K562 (cell line): ENCODE results near the gene MICAL2. TPM values are rescaled to one million over a fixed set of nuclear protein-coding genes. Genes with fewer than 3 reads are reported as not detected.

Experiments used
- ATAC-seq: fragments of 200-7000 bp; cut with Tn5 transposase; 3 replicates; pipeline ENCODE4 v1.9.1; 2020; ENCODE audit warnings: moderate library complexity
- BruUV-seq: library from RNA; stranded (reverse); fragments of 400-500 nt; replicated peaks from 2 replicates; lab custom pipeline; 2021; lab: Mats Ljungman, UMichigan
- CTCF ChIA-PET: fragments of 300-600 bp; formaldehyde crosslinking; extraction: SDS; loops from one replicate; lab custom pipeline; 2021; ENCODE audit warnings: low intra/inter-chr PET ratio; lab: Yijun Ruan, JAX
- POLR2A ChIA-PET: fragments of 300-600, 350-650 bp; sonication (Branson Sonifier 250); formaldehyde crosslinking; extraction: SDS; loops from one replicate; lab custom pipeline; 2021; ENCODE audit warnings: antibody characterized with exemption, inconsistent platforms; lab: Yijun Ruan, JAX
- DNase-seq, 4 experiments: peaks; one replicate each; pipeline versions ENCODE4 v3.0.0 to v3.0.0-alpha.2; 2011 to 2018; ENCODE audit warnings: low spot score in 3 of 4, mixed read lengths in 3 of 4; ENCODE audit errors: extremely low read depth in 1 of 4
- FAIRE-seq: peaks from 2 replicates; lab custom pipeline; 2011; peaks lifted over from hg19 to GRCh38; lab: Jason Lieb, UNC
- H2AFZ ChIP-seq: 2 replicates; pipeline ENCODE4 v1.6.0; 2011; ENCODE audit warnings: low read depth, low read length, control low read depth, inconsistent platforms
- H3K27ac ChIP-seq: fragments of 200-600 bp; 3 replicates; pipeline ENCODE4 v1.8.0; 2011; ENCODE audit warnings: low read depth, mild to moderate bottlenecking, control low read depth, inconsistent platforms, low read length, moderate library complexity, mixed read lengths; ENCODE audit errors: extremely low read depth
- H3K27me3 ChIP-seq, 2 experiments: fragments of 300-600 bp in 1 of 2; 2 replicates in 1 of 2; 3 replicates in 1 of 2; pipeline versions ENCODE4 v1.6.0 to v1.8.0; 2011; ENCODE audit warnings: inconsistent platforms in 2 of 2, low read length in 2 of 2, mild to moderate bottlenecking in 1 of 2, mixed read lengths in 1 of 2, moderate library complexity in 1 of 2; ENCODE audit not compliant: control insufficient read depth in 2 of 2, insufficient read depth in 2 of 2
- H3K36me3 ChIP-seq: fragments of 300-600 bp; 3 replicates; pipeline ENCODE4 v1.8.0; 2011; ENCODE audit warnings: mild to moderate bottlenecking, low read length, inconsistent platforms; ENCODE audit not compliant: control insufficient read depth, insufficient read depth
- H3K4me1 ChIP-seq, 2 experiments: fragments of 200-600 bp in 1 of 2; replicated peaks in 1 of 2; 2 replicates in 1 of 2; 3 replicates in 1 of 2; pipeline versions ENCODE4 v1.5.1 to v1.8.0; 2011; ENCODE audit warnings: inconsistent platforms in 2 of 2, low read length in 2 of 2, mild to moderate bottlenecking in 1 of 2, mixed read lengths in 1 of 2, moderate library complexity in 1 of 2; ENCODE audit not compliant: control insufficient read depth in 2 of 2, insufficient read depth in 2 of 2
- H3K4me2 ChIP-seq: 2 replicates; pipeline ENCODE4 v1.6.1; 2011; ENCODE audit warnings: low read length, control low read depth, inconsistent platforms, mixed read lengths; ENCODE audit not compliant: insufficient read depth
- H3K4me3 ChIP-seq: fragments of 200-600 bp; sonication (generic), shearing (Covaris generic); 2 replicates; pipeline ENCODE4 v1.5.1; 2016; ENCODE audit warnings: control low read depth, inconsistent platforms
- H3K79me2 ChIP-seq: fragments of 200-600 bp; 3 replicates; pipeline ENCODE4 v1.8.0; 2011; ENCODE audit warnings: low read length, inconsistent platforms; ENCODE audit not compliant: control insufficient read depth, insufficient read depth
- H3K9ac ChIP-seq, 2 experiments: 2 replicates each; pipeline versions ENCODE4 v1.6.0 to v1.6.1; 2011; ENCODE audit warnings: low read depth in 2 of 2, low read length in 2 of 2, control low read depth in 1 of 2, inconsistent platforms in 1 of 2, mild to moderate bottlenecking in 1 of 2, mixed read lengths in 1 of 2; ENCODE audit not compliant: insufficient read depth in 1 of 2
- H3K9me1 ChIP-seq: one replicate; pipeline ENCODE4 v1.6.0; 2011; ENCODE audit warnings: inconsistent platforms, mild to moderate bottlenecking, low read length, moderate library complexity; ENCODE audit not compliant: control insufficient read depth, insufficient read depth
- H3K9me3 ChIP-seq: replicated peaks from 2 replicates; pipeline ENCODE4 v1.5.1; 2011; ENCODE audit warnings: low read depth, low read length, inconsistent platforms; ENCODE audit not compliant: control insufficient read depth, insufficient read depth
- H4K20me1 ChIP-seq: replicated peaks from 2 replicates; pipeline ENCODE4 v1.6.1; 2011; ENCODE audit warnings: low read length, inconsistent platforms, mixed read lengths; ENCODE audit not compliant: control insufficient read depth, insufficient read depth
- ARID1B ChIP-seq: fragments of 450-650 bp; IDR thresholded peaks from 2 replicates; pipeline ENCODE4 v1.6.1; 2016; ENCODE audit warnings: antibody characterized with exemption, mild to moderate bottlenecking, inconsistent platforms
- BDP1 ChIP-seq: IDR thresholded peaks from 3 replicates; pipeline ENCODE4 v1.6.1; 2011; ENCODE audit not compliant: insufficient read length, insufficient read depth
- CEBPZ ChIP-seq: fragments of 150-350 bp; IDR thresholded peaks from 2 replicates; pipeline ENCODE4 v1.6.1; 2014; ENCODE audit warnings: low read depth, mild to moderate bottlenecking, low read length, borderline replicate concordance
- ELF1 ChIP-seq: fragments of 200-800 bp; sonication (Bioruptor generic); IDR thresholded peaks from 2 replicates; pipeline ENCODE4 v1.6.1; 2016; ENCODE audit warnings: missing genetic modification characterization, missing compliant biosample characterization
- FOS ChIP-seq: IDR thresholded peaks from 3 replicates; pipeline ENCODE4 v1.6.1; 2011; ENCODE audit not compliant: insufficient read length; ENCODE audit errors: extremely low read depth
- HINFP ChIP-seq: fragments of 450-650 bp; conservative IDR thresholded peaks from 2 replicates; pipeline ENCODE4 v1.6.1; 2016; ENCODE audit warnings: missing genetic modification characterization, low read depth, mild to moderate bottlenecking, control low read depth, missing compliant biosample characterization
- HMGN3 ChIP-seq: IDR thresholded peaks from 2 replicates; pipeline ENCODE4 v1.6.1; 2011; ENCODE audit warnings: borderline replicate concordance, low read depth, mild to moderate bottlenecking, mixed read lengths, low read length; ENCODE audit not compliant: insufficient read length; ENCODE audit errors: extremely low read depth
- IRF1 ChIP-seq: sonication (generic); formaldehyde crosslinking; IDR thresholded peaks from 2 replicates; pipeline ENCODE4 v1.8.0; 2022; ENCODE audit warnings: missing genetic modification reagents, mild to moderate bottlenecking, borderline replicate concordance
- MCM3 ChIP-seq: fragments of 450-650 bp; IDR thresholded peaks from 2 replicates; pipeline ENCODE4 v1.6.1; 2016
- MITF ChIP-seq: IDR thresholded peaks from 2 replicates; pipeline ENCODE4 v1.6.1; 2014; ENCODE audit warnings: antibody characterized with exemption
- NCOR1 ChIP-seq: fragments of 450-650 bp; IDR thresholded peaks from 2 replicates; pipeline ENCODE4 v1.6.1; 2016; ENCODE audit warnings: mild to moderate bottlenecking, moderate library complexity
- NR4A1 ChIP-seq, 2 experiments: fragments of 250-450 bp in 1 of 2; fragments of 450-650 bp in 1 of 2; sonication (Bioruptor Pico) in 1 of 2; IDR thresholded peaks; 2 replicates each; pipeline versions ENCODE4 v1.4.0 to v1.6.1; 2016 to 2020; ENCODE audit warnings: mild to moderate bottlenecking in 2 of 2, missing compliant biosample characterization in 1 of 2, missing genetic modification characterization in 1 of 2, moderate library complexity in 1 of 2
- POLR2AphosphoS2 ChIP-seq: IDR thresholded peaks from 2 replicates; pipeline ENCODE4 v1.6.1; 2012; ENCODE audit warnings: low read length, improper control_type of control experiment
- ZKSCAN3 ChIP-seq: fragments of 250-450 bp; sonication (Bioruptor Pico); IDR thresholded peaks from 2 replicates; pipeline ENCODE4 v1.4.0; 2020
- ZNF12 ChIP-seq: sonication (generic); formaldehyde crosslinking; IDR thresholded peaks from 2 replicates; pipeline ENCODE4 v1.4.0; 2020; ENCODE audit warnings: mild to moderate bottlenecking, missing genetic modification reagents
- WGBS: fragments of 100-300 bp; shearing (Covaris generic); methylation state at CpG from one replicate; pipeline ENCODE4 v1.1.6; 2016; ENCODE audit warnings: low coverage, mixed read lengths; ENCODE audit not compliant: insufficient coverage; ENCODE audit errors: missing lambda C conversion rate; 5-methylcytosine and 5-hydroxymethylcytosine counted together
- in situ Hi-C: fragments of 300-500 bp; cut with MboI; formaldehyde crosslinking; loops from 4 replicates; pipeline ENCODE4 v1.15.0; 2018; ENCODE audit warnings: inconsistent platforms, mixed read lengths
- intact Hi-C: fragments of 100-400 bp; cut with micrococcal nuclease; formaldehyde crosslinking; loops from 2 replicates; pipeline ENCODE4 v1.14.2; 2022
- polyA plus RNA-seq, 8 experiments: library from polyadenylated mRNA; depleted of rRNA in 4 of 8; stranded (reverse) in 5 of 8; unstranded in 3 of 8; fragments of >200 nt; fragmentation: Nextera tagmentation in 2 of 8; fragmentation: Illumina TruSeq in 1 of 8; extraction: Ambion mirVana in 2 of 8; extraction: Trizol in 1 of 8; gene quantifications; 2 replicates each; pipeline versions ENCODE4 v1.2.1 to v1.2.3, GENCODE V29; 2011 to 2014; ENCODE audit warnings: inconsistent platforms in 1 of 8, missing spikeins in 1 of 8
- total RNA-seq, 7 experiments: library from RNA; depleted of rRNA in 6 of 7; stranded (reverse); fragments of >200 nt in 6 of 7; fragmentation: Illumina TruSeq in 2 of 7; extraction: Trizol in 2 of 7; gene quantifications; 2 replicates each; pipeline versions ENCODE4 v1.2.1 to v1.2.3, GENCODE V29; 2011 to 2021; ENCODE audit warnings: low replicate concordance in 1 of 7

The MICAL2 gene
- total and polyA plus RNA-seq, 9 of the 15 experiments (the other 6 are each of a cell fraction or from before 2014, with no cell fraction given): 4.7 to 64.2 (median 33.6) TPM

GRCh38 chr11:12103411-12104225 lies 6.8 kb upstream of the MICAL2 start:
- FAIRE-seq: no peak
- 40% methylated on average over 7 of the region's 7 CpGs for WGBS
- intact Hi-C loops: no loop called here
- Histone ChIP-seq H3K4me3 (no peak overlapping the region), H3K9me1 (no peaks in the 10 kb centered on the region), H3K36me3 (no peaks in the 10 kb centered on the region), H4K20me1 (no peaks in the 10 kb centered on the region), H3K4me1 (peaks cover 0 to 4% of the 10 kb centered on the region in 2 experiments; a peak in 3 of 5 replicates), H3K9me3 (no peaks in the 10 kb centered on the region), H3K4me2 (no peak overlapping the region), H3K79me2 (no peaks in the 10 kb centered on the region), H3K27me3 (no peaks in the 10 kb centered on the region), H3K27ac (no peak overlapping the region), H3K9ac (no peak overlapping the region), H2AFZ (no peak overlapping the region)
- ChIA-PET CTCF (no interaction called here), POLR2A (interaction anchor here (1.3 kb wide), 1 partner anchor 13 kb away, joined by 5 read pairs; no protein-coding TSS in a partner anchor)
- peak; percentile 34 for ATAC-seq
- DNase-seq: no peak
- in situ Hi-C loops: no loop called here
- no TSS peak for BruUV-seq
- TF ChIP-seq ZNF12 (CRISPR knock-in tag) (no peak), POLR2AphosphoS2 (no peak), HMGN3 (no peak), MCM3 (no peak), HINFP (no peak), ZKSCAN3 (no peak), BDP1 (no peak), MITF (no peak), IRF1 (CRISPR knock-in tag) (no peak), ELF1 (tag) (no peak), NCOR1 (no peak), CEBPZ (no peak), FOS (no peak), ARID1B (no peak), NR4A1 (CRISPR knock-in tag; IDR thresholded peaks at IDR 0.05) (no peak), NR4A1 (tag; IDR thresholded peaks at IDR 0.05) (no peak)
